Esophagus (tissue), 2 donors: ENCODE results near the gene RPE. TPM values are rescaled to one million over a fixed set of nuclear protein-coding genes. Genes with fewer than 3 reads are reported as not detected.

Source experiments
- H3K27ac ChIP-seq, 2 donors: one replicate each; pipeline ENCODE4 v1.5.1; 2013; ENCODE audit warnings: low read depth in 2 of 2, mild to moderate bottlenecking in 2 of 2, inconsistent platforms in 1 of 2, low read length in 1 of 2, moderate library complexity in 1 of 2
- H3K27me3 ChIP-seq, 2 donors: one replicate each; pipeline ENCODE4 v1.6.1; 2013; ENCODE audit warnings: low read length in 2 of 2, control low read depth in 1 of 2, mild to moderate bottlenecking in 1 of 2; ENCODE audit not compliant: insufficient read depth in 2 of 2, control insufficient read depth in 1 of 2
- H3K36me3 ChIP-seq, 2 donors: one replicate each; pipeline ENCODE4 v1.6.1; 2013; ENCODE audit warnings: low read length in 1 of 2; ENCODE audit not compliant: control insufficient read depth in 2 of 2, insufficient read depth in 2 of 2
- H3K4me1 ChIP-seq, 2 donors: one replicate each; pipeline ENCODE4 v1.6.1; 2013; ENCODE audit warnings: low read length in 1 of 2; ENCODE audit not compliant: control insufficient read depth in 2 of 2, insufficient read depth in 2 of 2
- H3K4me3 ChIP-seq, 2 donors: one replicate each; pipeline ENCODE4 v1.5.1; 2013; ENCODE audit warnings: low read length in 2 of 2, mild to moderate bottlenecking in 2 of 2, low read depth in 1 of 2, moderate library complexity in 1 of 2
- H3K9me3 ChIP-seq, 2 donors: one replicate each; pipeline ENCODE4 v1.6.1; 2013; ENCODE audit warnings: mild to moderate bottlenecking in 2 of 2, low read depth in 1 of 2, low read length in 1 of 2, moderate library complexity in 1 of 2; ENCODE audit not compliant: control insufficient read depth in 2 of 2, insufficient read depth in 1 of 2
- WGBS, 2 donors: extraction: QIAGEN DNeasy Blood & Tissue Kit; methylation state at CpG; one replicate each; pipeline ENCODE4 v1.1.7; 2013; 5-methylcytosine and 5-hydroxymethylcytosine counted together
- polyA plus RNA-seq, 2 donors: library from polyadenylated mRNA; stranded (reverse); fragments of 200-250 nt; gene quantifications; one replicate each; pipeline ENCODE4 v1.2.3, GENCODE V29; 2013
- donor health status: healthy with polysubstance abuse.
- donor health status: Bipolar disorder and iron deficiency.

Gene RPE
- polyA plus RNA-seq, 2 donors: 13.8 to 20.4 TPM

- Histone ChIP-seq H3K4me3 (no peak overlapping the region), H3K27ac (no peak overlapping the region), H3K4me1 (peaks cover 0 to 4% of the 10 kb centered on the region in 2 donors), H3K27me3 (no peaks in the 10 kb centered on the region), H3K36me3 (no peaks in the 10 kb centered on the region), H3K9me3 (peaks cover 0 to 3% of the 10 kb centered on the region in 2 donors)
- 61 to 63% methylated on average over 1 of the region's 1 CpG for WGBS, 2 donors
Measured at GRCh38 chr2:209998596-209998995, 3.8 kb upstream of the RPE start.

- no peak overlapping the region for H3K4me3 ChIP-seq
- no peaks in the 10 kb centered on the region for H3K36me3 ChIP-seq
- peaks cover 0 to 3% of the 10 kb centered on the region in 2 donors for H3K9me3 ChIP-seq
- H3K4me1 ChIP-seq: peaks cover 0 to 6% of the 10 kb centered on the region in 2 donors
- H3K27ac ChIP-seq: no peak overlapping the region
- H3K27me3 ChIP-seq: no peaks in the 10 kb centered on the region
- WGBS, 2 donors: 97% methylated on average over 32 of the region's 32 CpGs
Measured at GRCh38 chr2:210000464-210001324, 1.7 kb upstream of the RPE start.

GRCh38 chr2:210003359-210003758, 921 bp downstream of the RPE start:
- peaks cover 0 to 3% of the 10 kb centered on the region in 2 donors for H3K9me3 ChIP-seq
- peak overlapping the region; percentile 97 to 98 for H3K4me3 ChIP-seq
- no peaks in the 10 kb centered on the region for H3K36me3 ChIP-seq
- H3K4me1 ChIP-seq: peaks cover 0 to 6% of the 10 kb centered on the region in 2 donors
- no peaks in the 10 kb centered on the region for H3K27me3 ChIP-seq
- H3K27ac ChIP-seq: no peak overlapping the region
- WGBS, 2 donors: 22 to 25% methylated on average over 2 of the region's 2 CpGs

GRCh38 chr2:210004881-210005280, 2.4 kb downstream of the RPE start:
- Histone ChIP-seq H3K4me3 (no peak overlapping the region), H3K36me3 (no peaks in the 10 kb centered on the region), H3K4me1 (peaks cover 0 to 6% of the 10 kb centered on the region in 2 donors), H3K9me3 (peaks cover 0 to under 1% of the 10 kb centered on the region in 2 donors), H3K27ac (no peak overlapping the region), H3K27me3 (no peaks in the 10 kb centered on the region)
- 63 to 67% methylated on average over 2 of the region's 2 CpGs for WGBS, 2 donors

- Histone ChIP-seq H3K4me3 (no peak overlapping the region), H3K9me3 (no peaks in the 10 kb centered on the region), H3K27ac (no peak overlapping the region), H3K4me1 (peaks cover 0 to 2% of the 10 kb centered on the region in 2 donors), H3K27me3 (no peaks in the 10 kb centered on the region), H3K36me3 (no peaks in the 10 kb centered on the region)
- WGBS, 2 donors: 76 to 82% methylated on average over 2 of the region's 2 CpGs
Measured at GRCh38 chr2:210007895-210008294, 5.5 kb downstream of the RPE start.

GRCh38 chr2:210009126-210009525, 6.7 kb downstream of the RPE start:
- 67 to 70% methylated on average over 6 of the region's 6 CpGs for WGBS, 2 donors
- H3K27ac ChIP-seq: no peak overlapping the region
- no peaks in the 10 kb centered on the region for H3K9me3 ChIP-seq
- no peaks in the 10 kb centered on the region for H3K27me3 ChIP-seq
- no peak overlapping the region for H3K4me3 ChIP-seq
- H3K36me3 ChIP-seq: no peaks in the 10 kb centered on the region
- H3K4me1 ChIP-seq: peaks cover 0 to 2% of the 10 kb centered on the region in 2 donors

GRCh38 chr2:210009896-210010295, 7.5 kb downstream of the RPE start:
- no peaks in the 10 kb centered on the region for H3K27me3 ChIP-seq
- no peaks in the 10 kb centered on the region for H3K9me3 ChIP-seq
- H3K27ac ChIP-seq: no peak overlapping the region
- H3K4me3 ChIP-seq: no peak overlapping the region
- no peaks in the 10 kb centered on the region for H3K36me3 ChIP-seq
- H3K4me1 ChIP-seq: peaks cover 0 to 2% of the 10 kb centered on the region in 2 donors
- 67% methylated on average over 3 of the region's 3 CpGs for WGBS, 2 donors

GRCh38 chr2:210020138-210020537, 17.7 kb downstream of the RPE start:
- H3K4me1 ChIP-seq: no peaks in the 10 kb centered on the region
- no peak overlapping the region for H3K27ac ChIP-seq
- no peak overlapping the region for H3K4me3 ChIP-seq
- H3K9me3 ChIP-seq: no peaks in the 10 kb centered on the region
- H3K27me3 ChIP-seq: no peaks in the 10 kb centered on the region
- WGBS, 2 donors: 70 to 72% methylated on average over 1 of the region's 1 CpG
- H3K36me3 ChIP-seq: peaks cover 2 to 12% of the 10 kb centered on the region in 2 donors

GRCh38 chr2:210022824-210023223, 20.4 kb downstream of the RPE start:
- Histone ChIP-seq H3K4me1 (no peaks in the 10 kb centered on the region), H3K27ac (no peak overlapping the region), H3K27me3 (no peaks in the 10 kb centered on the region), H3K36me3 (peaks cover 0 to 8% of the 10 kb centered on the region in 2 donors), H3K4me3 (no peak overlapping the region), H3K9me3 (no peaks in the 10 kb centered on the region)
- WGBS, 2 donors: 81 to 85% methylated on average over 3 of the region's 3 CpGs

GRCh38 chr2:210027608-210028007, 25.2 kb downstream of the RPE start:
- 85 to 94% methylated on average over 2 of the region's 2 CpGs for WGBS, 2 donors
- H3K9me3 ChIP-seq: no peaks in the 10 kb centered on the region
- H3K4me3 ChIP-seq: no peak overlapping the region
- no peaks in the 10 kb centered on the region for H3K27me3 ChIP-seq
- peaks cover 0 to 2% of the 10 kb centered on the region in 2 donors for H3K36me3 ChIP-seq
- H3K27ac ChIP-seq: no peak overlapping the region
- H3K4me1 ChIP-seq: no peaks in the 10 kb centered on the region
